Endodermal cell (in vitro differentiated cells): ENCODE measurements around the gene ARID4B. TPM values are rescaled to one million over a fixed set of nuclear protein-coding genes. Genes with fewer than 3 reads are reported as not detected.

ENCODE experiments used
- DNase-seq: peaks from one replicate; pipeline ENCODE4 v3.0.0-alpha.2; 2017
- H3K27ac ChIP-seq: 2 replicates; pipeline ENCODE4 v1.5.1; 2013; ENCODE audit warnings: mild to moderate bottlenecking, low read depth, low read length, moderate library complexity
- H3K27me3 ChIP-seq: 2 replicates; pipeline ENCODE4 v1.6.1; 2013; ENCODE audit warnings: mild to moderate bottlenecking, low read length, moderate library complexity; ENCODE audit not compliant: insufficient read depth, control insufficient read depth, poor library complexity, severe bottlenecking
- H3K36me3 ChIP-seq: 2 replicates; pipeline ENCODE4 v1.7.0; 2013; ENCODE audit warnings: mild to moderate bottlenecking, low read length, moderate library complexity; ENCODE audit not compliant: control insufficient read depth, insufficient read depth
- H3K4me1 ChIP-seq: one replicate; pipeline ENCODE4 v1.7.0; 2013; ENCODE audit warnings: low read length; ENCODE audit not compliant: control insufficient read depth, insufficient read depth
- H3K4me3 ChIP-seq: 2 replicates; pipeline ENCODE4 v1.5.1; 2013; ENCODE audit warnings: mild to moderate bottlenecking, low read length, moderate library complexity
- H3K9ac ChIP-seq: 2 replicates; pipeline ENCODE4 v1.6.1; 2013; ENCODE audit warnings: mild to moderate bottlenecking, low read length, moderate library complexity; ENCODE audit not compliant: poor library complexity, severe bottlenecking; ENCODE audit errors: extremely low read depth
- H3K9me3 ChIP-seq: 2 replicates; pipeline ENCODE4 v1.6.1; 2013; ENCODE audit warnings: mild to moderate bottlenecking, low read length, moderate library complexity; ENCODE audit not compliant: control insufficient read depth
- H3K27ac Mint-ChIP-seq: 2 replicates; pipeline ENCODE4 v1.8.0; 2020; ENCODE audit warnings: mixed read lengths
- H3K27me3 Mint-ChIP-seq: 2 replicates; pipeline ENCODE4 v1.8.0; 2021; ENCODE audit warnings: mild to moderate bottlenecking, mixed read lengths; ENCODE audit not compliant: insufficient read depth
- H3K36me3 Mint-ChIP-seq: 2 replicates; pipeline ENCODE4 v1.8.0; 2020; ENCODE audit warnings: low read depth, mixed read lengths
- H3K4me1 Mint-ChIP-seq: 2 replicates; pipeline ENCODE4 v1.8.0; 2020; ENCODE audit warnings: mixed read lengths
- H3K4me3 Mint-ChIP-seq: 2 replicates; pipeline ENCODE4 v1.8.0; 2020; ENCODE audit warnings: mild to moderate bottlenecking, moderate library complexity, mixed read lengths
- H3K9me3 Mint-ChIP-seq: 2 replicates; pipeline ENCODE4 v1.8.0; 2020; ENCODE audit warnings: mild to moderate bottlenecking, mixed read lengths
- CTCF ChIP-seq: fragments of 200-600 bp; sonication (generic); conservative IDR thresholded peaks from 2 replicates; pipeline ENCODE4 v1.5.0; 2021; ENCODE audit warnings: antibody characterized with exemption, mild to moderate bottlenecking
- WGBS, 2 experiments: methylation state at CpG; one replicate each; pipeline versions ENCODE4 v1.1.5 to v1.1.7; 2013; ENCODE audit warnings: missing lambda C conversion rate in 2 of 2, mixed read lengths in 1 of 2; ENCODE audit not compliant: insufficient coverage in 1 of 2, insufficient read length in 1 of 2; 5-methylcytosine and 5-hydroxymethylcytosine counted together
- total RNA-seq, 2 donors: library from RNA; stranded (reverse); fragmentation: NEBNext Ultra II Directional in 1 of 2; extraction: Animal tissue kit (Norgen Biotek cat#: 25700) in 1 of 2; gene quantifications; 2 replicates in 1 of 2; 3 replicates in 1 of 2; pipeline ENCODE4 v1.2.1, GENCODE V29; 2021

ARID4B gene
- total RNA-seq, 2 donors from 2014 or later = 40.6 to 43.1 TPM

GRCh38 chr1:235213752-235214151 is 114.2 kb downstream of the ARID4B start:
- no peak overlapping the region for H3K9ac ChIP-seq
- no peak overlapping the region for H3K27ac ChIP-seq
- 98% methylated on average over 4 to 6 of the region's 6 CpGs for WGBS, 2 experiments
- no peak for DNase-seq
- Mint-ChIP-seq H3K27ac (no peak overlapping the region), H3K4me3 (no peak overlapping the region), H3K9me3 (no peaks in the 10 kb centered on the region), H3K36me3 (peaks cover 41% of the 10 kb centered on the region), H3K4me1 (no peaks in the 10 kb centered on the region), H3K27me3 (no peaks in the 10 kb centered on the region)
- no peaks in the 10 kb centered on the region for H3K9me3 ChIP-seq
- H3K4me1 ChIP-seq = no peaks in the 10 kb centered on the region
- no peak for TF ChIP-seq CTCF
- H3K27me3 ChIP-seq = no peaks in the 10 kb centered on the region
- H3K36me3 ChIP-seq = peaks cover 68% of the 10 kb centered on the region
- H3K4me3 ChIP-seq = no peak overlapping the region

DNA sequence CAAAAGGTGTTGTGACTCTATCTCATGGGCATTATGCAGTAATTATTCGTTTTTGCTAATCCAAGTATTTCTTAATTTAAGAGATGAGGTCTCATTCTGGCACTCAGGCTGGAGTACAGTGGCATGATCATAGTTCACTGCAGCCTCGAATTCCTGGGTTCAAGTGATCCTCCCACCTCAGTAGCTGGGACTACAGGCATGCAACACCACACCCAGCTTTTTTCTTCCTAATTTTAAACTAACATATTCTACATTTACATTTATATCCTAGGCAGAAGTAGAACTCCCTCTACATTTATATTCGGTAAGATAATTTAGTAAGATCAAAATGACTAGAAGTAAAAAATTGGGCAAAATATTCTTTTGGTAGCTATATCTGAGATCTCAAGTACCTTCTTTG is 116.5 kb downstream of the ARID4B start:
- H3K9me3 Mint-ChIP-seq = no peaks in the 10 kb centered on the region
- H3K4me1 Mint-ChIP-seq = no peaks in the 10 kb centered on the region
- no peak overlapping the region for H3K4me3 Mint-ChIP-seq
- no peaks in the 10 kb centered on the region for H3K27me3 ChIP-seq
- H3K9me3 ChIP-seq = no peaks in the 10 kb centered on the region
- no peaks in the 10 kb centered on the region for H3K4me1 ChIP-seq
- peaks cover 49% of the 10 kb centered on the region for H3K36me3 Mint-ChIP-seq
- no peak for DNase-seq
- no peak overlapping the region for H3K9ac ChIP-seq
- no peak overlapping the region for H3K4me3 ChIP-seq
- H3K27ac ChIP-seq = no peak overlapping the region
- no peak for TF ChIP-seq CTCF
- H3K36me3 ChIP-seq = peaks cover 72% of the 10 kb centered on the region
- H3K27ac Mint-ChIP-seq = peak overlapping the region; percentile 52
- no peaks in the 10 kb centered on the region for H3K27me3 Mint-ChIP-seq
- 88 to 90% methylated on average over 2 to 3 of the region's 3 CpGs for WGBS, 2 experiments

GRCh38 chr1:235207209-235207565 is 120.8 kb downstream of the ARID4B start:
- DNase-seq = no peak
- no peaks in the 10 kb centered on the region for H3K27me3 Mint-ChIP-seq
- Histone ChIP-seq H3K9me3 (no peaks in the 10 kb centered on the region), H3K4me3 (no peak overlapping the region), H3K27me3 (no peaks in the 10 kb centered on the region), H3K27ac (no peak overlapping the region), H3K4me1 (no peaks in the 10 kb centered on the region), H3K36me3 (peaks cover 76% of the 10 kb centered on the region), H3K9ac (no peak overlapping the region)
- H3K9me3 Mint-ChIP-seq = no peaks in the 10 kb centered on the region
- H3K27ac Mint-ChIP-seq = no peak overlapping the region
- TF ChIP-seq CTCF = no peak
- WGBS, 2 experiments = 94 to 97% methylated on average over 2 of the region's 2 CpGs
- no peaks in the 10 kb centered on the region for H3K4me1 Mint-ChIP-seq
- H3K4me3 Mint-ChIP-seq = no peak overlapping the region
- H3K36me3 Mint-ChIP-seq = peaks cover 62% of the 10 kb centered on the region
